B cell (primary cell): ENCODE measurements around the gene DPEP2. TPM values are rescaled to one million over a fixed set of nuclear protein-coding genes. Genes with fewer than 3 reads are reported as not detected.

Experiments used
- ATAC-seq: fragments of 200-7000 bp; cut with Tn5 transposase; one replicate; pipeline ENCODE4 v1.10.0; 2021; ENCODE audit warnings: low read depth, mild to moderate bottlenecking, moderate number of reproducible peaks, moderate library complexity
- CTCF ChIA-PET: fragments of 350-600 bp; sonication (Branson Sonifier 250); formaldehyde crosslinking; loops from one replicate; lab custom pipeline; 2021; ENCODE audit warnings: antibody characterized with exemption, inconsistent platforms; lab: Charles Lee
- POLR2A ChIA-PET: fragments of 350-600 bp; sonication (Branson Sonifier 250); formaldehyde crosslinking; loops from one replicate; lab custom pipeline; 2021; ENCODE audit warnings: antibody characterized with exemption; lab: Charles Lee
- DNase-seq: peaks from one replicate; pipeline ENCODE4 v3.0.0; 2013
- H2AFZ ChIP-seq: 2 replicates; pipeline ENCODE4 v1.6.1; 2012; ENCODE audit warnings: mild to moderate bottlenecking, low read depth, low read length; ENCODE audit not compliant: insufficient read depth, poor library complexity, severe bottlenecking
- H3K27ac ChIP-seq, 2 donors: 1 replicate in 1 of 2; 2 replicates in 1 of 2; pipeline ENCODE4 v1.5.1; 2012 to 2013; ENCODE audit warnings: low read length in 2 of 2, mild to moderate bottlenecking in 2 of 2, moderate library complexity in 1 of 2
- H3K27me3 ChIP-seq, 4 experiments: fragments of 200-600 bp in 1 of 4; sonication (generic) in 1 of 4; replicated peaks in 1 of 4; 1 replicate in 2 of 4; 2 replicates in 2 of 4; pipeline versions ENCODE4 v1.6.1 to v1.7.0; 2013 to 2016; ENCODE audit warnings: low read length in 3 of 4, mild to moderate bottlenecking in 2 of 4, mixed read lengths in 1 of 4, moderate library complexity in 1 of 4; ENCODE audit not compliant: insufficient read depth in 4 of 4, control insufficient read depth in 3 of 4; ENCODE audit errors: control extremely low read depth in 1 of 4
- H3K36me3 ChIP-seq, 2 experiments: replicated peaks in 1 of 2; 1 replicate in 1 of 2; 2 replicates in 1 of 2; pipeline versions ENCODE4 v1.6.1 to v1.7.1; 2013; ENCODE audit warnings: low read length in 1 of 2; ENCODE audit not compliant: insufficient read depth in 2 of 2, control insufficient read depth in 1 of 2; ENCODE audit errors: control extremely low read depth in 1 of 2, extremely low read depth in 1 of 2
- H3K4me1 ChIP-seq, 2 donors: fragments of 200-600 bp in 1 of 2; sonication (generic) in 1 of 2; 1 replicate in 1 of 2; 2 replicates in 1 of 2; pipeline versions ENCODE4 v1.5.1 to v1.6.1; 2013 to 2017; ENCODE audit warnings: low read length in 2 of 2; ENCODE audit not compliant: control insufficient read depth in 2 of 2, insufficient read depth in 2 of 2
- H3K4me2 ChIP-seq: replicated peaks from 2 replicates; pipeline ENCODE3; 2012; ENCODE audit warnings: mild to moderate bottlenecking, low read depth, low read length; ENCODE audit not compliant: poor library complexity, severe bottlenecking
- H3K4me3 ChIP-seq, 5 experiments: fragments of 200-600 bp in 1 of 5; sonication (generic) in 1 of 5; 1 replicate in 3 of 5; 2 replicates in 2 of 5; pipeline versions ENCODE4 v1.5.1 to v1.7.0; 2011 to 2016; ENCODE audit warnings: low read length in 4 of 5, mild to moderate bottlenecking in 4 of 5, low read depth in 2 of 5, control low read depth in 1 of 5, moderate library complexity in 1 of 5; ENCODE audit not compliant: insufficient read depth in 1 of 5; ENCODE audit errors: control extremely low read depth in 1 of 5, extremely low read depth in 1 of 5
- H3K79me2 ChIP-seq: fragments of 200-600 bp; sonication (generic); one replicate; pipeline ENCODE4 v1.6.0; 2016; ENCODE audit warnings: low read length; ENCODE audit not compliant: control insufficient read depth, insufficient read depth
- H3K9ac ChIP-seq: fragments of 200-600 bp; sonication (generic); 2 replicates; pipeline ENCODE4 v1.6.1; 2017; ENCODE audit warnings: mild to moderate bottlenecking, low read length, moderate library complexity
- H3K9me3 ChIP-seq, 3 donors: one replicate each; pipeline versions ENCODE4 v1.6.1 to v1.7.1; 2013; ENCODE audit warnings: low read length in 2 of 3; ENCODE audit not compliant: control insufficient read depth in 2 of 3, insufficient read depth in 1 of 3; ENCODE audit errors: control extremely low read depth in 1 of 3
- H4K20me1 ChIP-seq: 2 replicates; pipeline ENCODE4 v1.6.0; 2012; ENCODE audit warnings: mild to moderate bottlenecking, low read length; ENCODE audit not compliant: insufficient read depth, control insufficient read depth, poor library complexity, severe bottlenecking
- H3K27ac Mint-ChIP-seq: one replicate; pipeline ENCODE4 v1.8.0; 2021; ENCODE audit warnings: mixed read lengths
- H3K27me3 Mint-ChIP-seq: one replicate; pipeline ENCODE4 v1.8.0; 2021; ENCODE audit warnings: mixed read lengths
- H3K4me1 Mint-ChIP-seq: one replicate; pipeline ENCODE4 v1.8.0; 2021; ENCODE audit warnings: mixed read lengths
- H3K4me3 Mint-ChIP-seq: one replicate; pipeline ENCODE4 v1.8.0; 2021; ENCODE audit warnings: mixed read lengths
- H3K9me3 Mint-ChIP-seq: one replicate; pipeline ENCODE4 v1.8.0; 2022; ENCODE audit warnings: mixed read lengths; ENCODE audit not compliant: insufficient read depth
- CTCF ChIP-seq: fragments of 200-600 bp; IDR thresholded peaks from one replicate; pipeline ENCODE4 v1.8.0; 2022; ENCODE audit warnings: antibody characterized with exemption, mild to moderate bottlenecking
- EZH2 ChIP-seq: IDR thresholded peaks from 2 replicates; pipeline ENCODE4 v1.6.1; 2012; ENCODE audit warnings: borderline replicate concordance, low read depth, mild to moderate bottlenecking, moderate library complexity, low read length; ENCODE audit not compliant: insufficient read depth, poor library complexity, severe bottlenecking
- WGBS: methylation state at CpG from one replicate; pipeline ENCODE4 v1.1.5; 2013; ENCODE audit warnings: missing lambda C conversion rate; ENCODE audit not compliant: insufficient coverage; 5-methylcytosine and 5-hydroxymethylcytosine counted together
- intact Hi-C: fragments of 100-400 bp; cut with micrococcal nuclease; formaldehyde crosslinking; loops from one replicate; pipeline ENCODE4 v1.10.0; 2022
- polyA plus RNA-seq: library from polyadenylated mRNA; depleted of rRNA; stranded (reverse); fragments of >200 nt; gene quantifications from 2 replicates; pipeline ENCODE4 v1.2.3, GENCODE V29; 2012
- total RNA-seq, 2 donors: library from RNA; stranded (reverse); fragments of 120-200 nt in 1 of 2; gene quantifications; 1 replicate in 1 of 2; 2 replicates in 1 of 2; pipeline versions ENCODE4 v1.2.3 to v1.2.4, GENCODE V29; 2013 to 2022

The DPEP2 gene
- total and polyA plus RNA-seq, 2 donors (not counting 1 experiment from before 2014, with no cell fraction given): 123 to 150 TPM

GRCh38 chr16:67957622-67958021 is 41.7 kb downstream of the DPEP2 start:
- POLR2A ChIA-PET: no interaction called here
- TF ChIP-seq CTCF (no peak), EZH2 (no peak)
- 95% methylated on average over 8 of the region's 9 CpGs for WGBS

GRCh38 chr16:67954421-67955196 is 44.7 kb downstream of the DPEP2 start:
- CTCF ChIA-PET: interaction anchor here (1.6 kb wide), 1 partner anchor 19 kb away, joined by 4 read pairs; no protein-coding TSS in a partner anchor
- POLR2A ChIA-PET: no interaction called here
- Histone ChIP-seq H3K4me3 (no peak overlapping the region), H3K9ac (no peak overlapping the region), H3K36me3 (peaks cover 0 to 10% of the 10 kb centered on the region in 2 experiments), H2AFZ (no peak overlapping the region), H3K27ac (no peak overlapping the region), H3K27me3 (no peaks in the 10 kb centered on the region), H4K20me1 (no peaks in the 10 kb centered on the region), H3K9me3 (no peaks in the 10 kb centered on the region), H3K4me2 (no peak overlapping the region), H3K4me1 (no peaks in the 10 kb centered on the region), H3K79me2 (no peaks in the 10 kb centered on the region)
- H3K27me3 Mint-ChIP-seq: no peaks in the 10 kb centered on the region
- H3K4me3 Mint-ChIP-seq: no peak overlapping the region
- no peaks in the 10 kb centered on the region for H3K4me1 Mint-ChIP-seq
- WGBS: 100% methylated on average over 10 of the region's 10 CpGs
- no peak for TF ChIP-seq CTCF
- TF ChIP-seq EZH2: no peak
- H3K9me3 Mint-ChIP-seq: no peaks in the 10 kb centered on the region
- no peak for ATAC-seq
- intact Hi-C loops: no loop called here
- no peak overlapping the region for H3K27ac Mint-ChIP-seq
- no peak for DNase-seq

More at GRCh38 chr16:67957622-67958021, 41.7 kb downstream of the DPEP2 start:
- no peak overlapping the region for H2AFZ ChIP-seq
- DNase-seq (no peak), ATAC-seq (no peak)
- CTCF ChIA-PET: no interaction called here
- no peaks in the 10 kb centered on the region for H4K20me1 ChIP-seq
- Mint-ChIP-seq H3K9me3 (no peaks in the 10 kb centered on the region), H3K4me1 (no peaks in the 10 kb centered on the region), H3K27me3 (no peaks in the 10 kb centered on the region), H3K4me3 (no peak overlapping the region), H3K27ac (no peak overlapping the region)
- H3K27ac ChIP-seq: no peak overlapping the region
- peaks cover 12% of the 10 kb centered on the region for H3K79me2 ChIP-seq
- intact Hi-C loops: no loop called here
- no peak overlapping the region for H3K4me3 ChIP-seq
- no peaks in the 10 kb centered on the region for H3K4me1 ChIP-seq
- no peak overlapping the region for H3K4me2 ChIP-seq
- peaks cover 0 to 20% of the 10 kb centered on the region in 2 experiments for H3K36me3 ChIP-seq
- no peaks in the 10 kb centered on the region for H3K27me3 ChIP-seq
- H3K9me3 ChIP-seq: no peaks in the 10 kb centered on the region
- H3K9ac ChIP-seq: no peak overlapping the region
